OCI-LY3 (cell line): Measurements from ENCODE around the gene CEACAM4.

Experiments used
- H2AFZ ChIP-seq: fragments of 200-600, 300-600 bp; shearing (Covaris generic); 2 replicates; pipeline ENCODE4 v1.6.0; 2014; ENCODE audit warnings: antibody characterized with exemption, low read depth, low read length
- H3K27ac ChIP-seq: fragments of 200-600, 300-600 bp; sonication (generic); 2 replicates; pipeline ENCODE4 v1.5.1; 2014; ENCODE audit warnings: mild to moderate bottlenecking, low read length, moderate library complexity, mixed read lengths
- H3K27me3 ChIP-seq: fragments of 200-600, 300-600 bp; sonication (generic); 2 replicates; pipeline ENCODE4 v1.6.1; 2014; ENCODE audit warnings: low read depth, low read length, mixed read lengths
- H3K36me3 ChIP-seq: fragments of 200-600, 300-600 bp; sonication (generic); replicated peaks from 2 replicates; pipeline ENCODE3; 2014; ENCODE audit warnings: low read depth, low read length, mixed read lengths
- H3K4me1 ChIP-seq: fragments of 300-600, 200-600 bp; sonication (generic); 2 replicates; pipeline ENCODE4 v1.6.1; 2014; ENCODE audit warnings: low read length, mixed read lengths
- H3K4me2 ChIP-seq: fragments of 200-600, 300-600 bp; sonication (generic); 2 replicates; pipeline ENCODE4 v1.6.1; 2014; ENCODE audit warnings: low read length, mixed read lengths
- H3K4me3 ChIP-seq: fragments of 300-600, 200-600 bp; sonication (generic); 2 replicates; pipeline ENCODE4 v1.5.1; 2014; ENCODE audit warnings: antibody characterized with exemption, mild to moderate bottlenecking, low read length, moderate library complexity
- H3K79me2 ChIP-seq: fragments of 300-600, 200-600 bp; shearing (Covaris generic); 2 replicates; pipeline ENCODE4 v1.6.1; 2014; ENCODE audit warnings: mild to moderate bottlenecking, low read length, mixed read lengths
- H3K9ac ChIP-seq: fragments of 300-600, 200-600 bp; shearing (Covaris generic); 2 replicates; pipeline ENCODE4 v1.6.0; 2014; ENCODE audit warnings: mild to moderate bottlenecking, low read length, moderate library complexity
- H3K9me3 ChIP-seq: fragments of 200-600, 300-600 bp; shearing (Covaris generic); 2 replicates; pipeline ENCODE4 v1.6.1; 2014; ENCODE audit warnings: low read length, mixed read lengths; ENCODE audit not compliant: insufficient read depth
- H4K20me1 ChIP-seq: fragments of 200-600, 300-600 bp; sonication (generic); 2 replicates; pipeline ENCODE4 v1.6.1; 2016; ENCODE audit warnings: low read length, mixed read lengths; ENCODE audit not compliant: insufficient read depth
- CTCF ChIP-seq: fragments of 200-600, 300-600 bp; sonication (generic); IDR thresholded peaks from 2 replicates; pipeline ENCODE4 v1.5.1; 2014; ENCODE audit warnings: antibody characterized with exemption, low read length, low read depth
- EZH2phosphoT487 ChIP-seq: fragments of 200-600 bp; shearing (Covaris generic); IDR thresholded peaks from 2 replicates; pipeline ENCODE4 v1.6.1; 2018; ENCODE audit warnings: antibody characterized with exemption, mixed run types, low read depth

The CEACAM4 gene

GRCh38 chr19:41589371-41589770 is 37.5 kb downstream of the CEACAM4 start:
- H3K4me1 ChIP-seq, result no peaks in the 10 kb centered on the region
- peaks cover 35% of the 10 kb centered on the region for H3K27me3 ChIP-seq
- H2AFZ ChIP-seq, result no peak overlapping the region
- no peak overlapping the region for H3K4me2 ChIP-seq
- no peaks in the 10 kb centered on the region for H3K9me3 ChIP-seq
- H3K4me3 ChIP-seq, result no peak overlapping the region
- peaks cover 4% of the 10 kb centered on the region for H4K20me1 ChIP-seq
- H3K79me2 ChIP-seq, result no peaks in the 10 kb centered on the region
- no peak overlapping the region for H3K27ac ChIP-seq
- TF ChIP-seq CTCF (no peak), EZH2phosphoT487 (no peak)
- H3K36me3 ChIP-seq, result no peaks in the 10 kb centered on the region
- no peak overlapping the region for H3K9ac ChIP-seq

GRCh38 chr19:41588497-41589209 is 38.2 kb downstream of the CEACAM4 start:
- no peaks in the 10 kb centered on the region for H3K36me3 ChIP-seq

GRCh38 chr19:41587838-41588210 is 39.0 kb downstream of the CEACAM4 start:
- Histone ChIP-seq H3K36me3 (no peaks in the 10 kb centered on the region), H3K9me3 (no peaks in the 10 kb centered on the region)
- TF ChIP-seq EZH2phosphoT487 (no peak), CTCF (no peak)

More at GRCh38 chr19:41588497-41589209, 38.2 kb downstream of the CEACAM4 start:
- H3K9ac ChIP-seq, result no peak overlapping the region
- peaks cover 4% of the 10 kb centered on the region for H4K20me1 ChIP-seq
- H2AFZ ChIP-seq, result no peak overlapping the region
- no peaks in the 10 kb centered on the region for H3K4me1 ChIP-seq
- no peaks in the 10 kb centered on the region for H3K79me2 ChIP-seq
- no peak overlapping the region for H3K27ac ChIP-seq
- no peak overlapping the region for H3K4me3 ChIP-seq
- TF ChIP-seq CTCF (no peak), EZH2phosphoT487 (no peak)
- H3K4me2 ChIP-seq, result no peak overlapping the region
- peaks cover 29% of the 10 kb centered on the region for H3K27me3 ChIP-seq
- no peaks in the 10 kb centered on the region for H3K9me3 ChIP-seq

GRCh38 chr19:41587101-41587837 is 39.6 kb downstream of the CEACAM4 start:
- Histone ChIP-seq H3K79me2 (no peaks in the 10 kb centered on the region), H3K4me2 (no peak overlapping the region), H3K4me1 (no peaks in the 10 kb centered on the region), H3K9ac (no peak overlapping the region), H3K27me3 (peaks cover 18% of the 10 kb centered on the region), H2AFZ (no peak overlapping the region), H3K36me3 (no peaks in the 10 kb centered on the region), H3K27ac (no peak overlapping the region), H4K20me1 (peaks cover 4% of the 10 kb centered on the region), H3K9me3 (0 out of 2 replicates have a peak, but pooled peaks cover 3% of the 10 kb centered on the region), H3K4me3 (no peak overlapping the region)
- TF ChIP-seq CTCF, result no peak
- no peak for TF ChIP-seq EZH2phosphoT487

More at GRCh38 chr19:41587838-41588210, 39.0 kb downstream of the CEACAM4 start:
- no peaks in the 10 kb centered on the region for H3K4me1 ChIP-seq
- no peak overlapping the region for H2AFZ ChIP-seq
- no peak overlapping the region for H3K4me3 ChIP-seq
- no peak overlapping the region for H3K9ac ChIP-seq
- peaks cover 4% of the 10 kb centered on the region for H4K20me1 ChIP-seq
- H3K27me3 ChIP-seq, result peaks cover 21% of the 10 kb centered on the region
- H3K27ac ChIP-seq, result no peak overlapping the region
- no peaks in the 10 kb centered on the region for H3K79me2 ChIP-seq
- H3K4me2 ChIP-seq, result no peak overlapping the region
